ENCODE measurements around the gene VPS13C.

DNA sequence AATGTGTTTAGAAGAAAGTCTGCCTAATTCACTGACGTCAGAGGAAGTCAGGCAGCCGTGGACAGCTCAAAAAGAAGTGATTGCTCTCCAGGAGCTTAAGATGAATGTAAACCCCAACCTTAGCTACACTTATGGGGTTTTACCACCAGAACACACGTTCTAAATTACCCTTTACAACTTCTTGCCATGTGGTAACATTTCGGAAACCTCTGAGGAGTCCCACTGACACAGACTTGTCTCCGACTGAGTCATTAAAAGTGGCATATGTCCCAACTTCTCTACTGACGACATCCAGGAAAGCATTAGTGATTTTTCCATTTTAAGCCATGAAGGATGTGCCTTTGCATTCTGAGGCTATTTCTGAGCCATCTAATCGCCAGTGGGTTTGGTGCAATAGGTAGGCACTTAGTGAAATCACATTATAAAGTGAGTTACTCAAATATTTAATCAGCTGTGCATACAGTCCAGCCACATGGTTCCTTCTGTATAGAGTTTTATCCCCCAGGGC is 38.9 kb upstream of the VPS13C start:
- no peak for TF ChIP-seq TCF7L2 (IDR thresholded peaks at IDR 0.05; ENCODE audit: borderline replicate concordance, extremely low read depth, insufficient read depth, insufficient read length)
- TF ChIP-seq POLR2A (IDR thresholded peaks at IDR 0.05; ENCODE audit: borderline replicate concordance, extremely low read depth, insufficient read depth, insufficient read length) = no peak
- no peak for TF ChIP-seq POLR2AphosphoS5 (IDR thresholded peaks at IDR 0.05; ENCODE audit: low read depth, low read length)
- no peak for TF ChIP-seq CTCF (IDR thresholded peaks at IDR 0.05 in 2 of 3, conservative IDR thresholded peaks at IDR 0.05 in 1 of 3; ENCODE audit: borderline replicate concordance in 1 of 3, insufficient read depth in 1 of 3, low read depth in 2 of 3, low read length in 2 of 3)
- TF ChIP-seq EZH2phosphoT487 (IDR thresholded peaks at IDR 0.05; ENCODE audit: borderline replicate concordance) = no peak
- no peak for TF ChIP-seq EZH2 (IDR thresholded peaks at IDR 0.05)
- TF ChIP-seq SIN3A (IDR thresholded peaks at IDR 0.05; ENCODE audit: low read depth) = no peak
- TF ChIP-seq ZNF274 (IDR thresholded peaks at IDR 0.05; ENCODE audit: low read depth, low read length) = no peak
- no peak for TF ChIP-seq REST (IDR thresholded peaks at IDR 0.05; ENCODE audit: low read depth)
- no peak for TF ChIP-seq ZFX (IDR thresholded peaks at IDR 0.05)
- TF ChIP-seq RAD21 (IDR thresholded peaks at IDR 0.05; ENCODE audit: low read depth) = no peak
- TF ChIP-seq ATF3 (IDR thresholded peaks at IDR 0.05) = no peak
- TF ChIP-seq YY1 (IDR thresholded peaks at IDR 0.05; ENCODE audit: extremely low read depth, insufficient replicate concordance, low read depth, low read length) = no peak
